Measurements from ENCODE around the gene SNX5. TPM values are rescaled to one million over a fixed set of nuclear protein-coding genes. Genes with fewer than 3 reads are reported as not detected.

SNX5 gene
- total RNA-seq, 4 donors from 2014 or later: 79.8 to 128 (median 100) TPM

DNA sequence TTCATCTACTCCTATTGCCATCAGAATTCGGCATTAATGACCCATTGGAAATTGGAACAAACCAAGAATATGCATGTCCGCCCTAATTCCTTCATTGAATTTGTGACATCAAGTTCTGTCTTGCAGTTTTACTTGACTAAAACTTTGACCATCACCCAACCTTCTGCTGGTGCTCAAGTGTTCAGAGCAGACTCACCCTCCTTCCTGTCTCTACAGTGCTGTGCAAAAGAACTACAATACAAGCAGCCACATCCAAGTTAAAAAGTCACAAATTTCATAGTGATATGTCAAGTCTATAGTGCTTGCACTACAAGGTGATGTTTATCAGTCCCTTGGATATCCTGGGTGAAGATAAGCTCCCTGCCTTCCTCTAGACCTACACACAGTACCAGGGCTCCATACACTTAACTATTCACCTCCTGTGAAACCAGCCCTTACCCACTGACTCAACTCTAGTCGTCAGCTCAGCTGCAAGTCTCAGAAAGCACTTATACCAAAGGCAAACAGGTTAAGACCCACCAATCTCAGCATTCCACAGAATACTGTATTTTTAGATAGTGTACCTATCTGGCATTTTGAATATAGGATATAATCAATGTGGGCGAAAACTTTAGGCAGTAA is 23.6 kb downstream of the SNX5 start:
- H3K27me3 ChIP-seq: no peaks in the 10 kb centered on the region
- DNase-seq (ENCODE audit: low spot score in 2 of 2): no peak
- H3K4me1 ChIP-seq: no peaks in the 10 kb centered on the region
- WGBS, 2 donors: 92 to 94% methylated on average over 4 of the region's 4 CpGs
- TF ChIP-seq, protein P1, sequence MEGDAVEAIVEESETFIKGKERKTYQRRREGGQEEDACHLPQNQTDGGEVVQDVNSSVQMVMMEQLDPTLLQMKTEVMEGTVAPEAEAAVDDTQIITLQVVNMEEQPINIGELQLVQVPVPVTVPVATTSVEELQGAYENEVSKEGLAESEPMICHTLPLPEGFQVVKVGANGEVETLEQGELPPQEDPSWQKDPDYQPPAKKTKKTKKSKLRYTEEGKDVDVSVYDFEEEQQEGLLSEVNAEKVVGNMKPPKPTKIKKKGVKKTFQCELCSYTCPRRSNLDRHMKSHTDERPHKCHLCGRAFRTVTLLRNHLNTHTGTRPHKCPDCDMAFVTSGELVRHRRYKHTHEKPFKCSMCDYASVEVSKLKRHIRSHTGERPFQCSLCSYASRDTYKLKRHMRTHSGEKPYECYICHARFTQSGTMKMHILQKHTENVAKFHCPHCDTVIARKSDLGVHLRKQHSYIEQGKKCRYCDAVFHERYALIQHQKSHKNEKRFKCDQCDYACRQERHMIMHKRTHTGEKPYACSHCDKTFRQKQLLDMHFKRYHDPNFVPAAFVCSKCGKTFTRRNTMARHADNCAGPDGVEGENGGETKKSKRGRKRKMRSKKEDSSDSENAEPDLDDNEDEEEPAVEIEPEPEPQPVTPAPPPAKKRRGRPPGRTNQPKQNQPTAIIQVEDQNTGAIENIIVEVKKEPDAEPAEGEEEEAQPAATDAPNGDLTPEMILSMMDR (IDR thresholded peaks at IDR 0.05): no peak
- no peaks in the 10 kb centered on the region for H3K9me3 ChIP-seq
- no peak overlapping the region for H3K27ac ChIP-seq
- H3K4me3 ChIP-seq: no peak overlapping the region
- H3K36me3 ChIP-seq: peaks cover 1 to 99% (median 30%) of the 10 kb centered on the region in 3 donors

DNA sequence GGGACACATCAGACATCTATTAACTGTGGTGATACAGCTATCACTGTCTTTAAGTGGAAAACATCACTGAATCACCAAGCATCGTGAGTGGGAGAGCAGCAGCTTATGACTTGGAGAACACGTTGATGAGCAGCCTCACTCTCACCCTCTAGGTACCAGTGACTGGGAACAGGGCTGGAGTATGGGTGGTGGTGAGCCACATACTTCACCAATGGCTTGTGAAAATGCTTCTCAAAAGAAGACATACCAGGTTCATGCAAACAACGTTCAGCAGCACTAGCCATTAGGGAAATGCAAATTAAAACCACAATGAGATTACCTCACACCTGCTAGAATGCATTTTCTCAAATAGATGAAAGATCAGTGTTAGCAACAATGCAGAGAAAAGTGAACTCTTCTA is 25.3 kb downstream of the SNX5 start:
- H3K36me3 ChIP-seq: peaks cover 0 to 85% (median 19%) of the 10 kb centered on the region in 3 donors
- H3K9me3 ChIP-seq: no peaks in the 10 kb centered on the region
- TF ChIP-seq, protein P1 (IDR thresholded peaks at IDR 0.05): no peak
- TF ChIP-seq POLR2A (IDR thresholded peaks at IDR 0.05) (no peak), EP300 (IDR thresholded peaks at IDR 0.05) (no peak)
- H3K27me3 ChIP-seq: no peaks in the 10 kb centered on the region
- DNase-seq (ENCODE audit: low spot score in 2 of 2): no peak
- WGBS, 2 donors: 53% methylated on average over 3 of the region's 3 CpGs
- no peak overlapping the region for H3K27ac ChIP-seq
- no peak overlapping the region for H3K4me3 ChIP-seq
- H3K4me1 ChIP-seq: peaks cover 0 to 16% (median 8%) of the 10 kb centered on the region in 4 donors

DNA sequence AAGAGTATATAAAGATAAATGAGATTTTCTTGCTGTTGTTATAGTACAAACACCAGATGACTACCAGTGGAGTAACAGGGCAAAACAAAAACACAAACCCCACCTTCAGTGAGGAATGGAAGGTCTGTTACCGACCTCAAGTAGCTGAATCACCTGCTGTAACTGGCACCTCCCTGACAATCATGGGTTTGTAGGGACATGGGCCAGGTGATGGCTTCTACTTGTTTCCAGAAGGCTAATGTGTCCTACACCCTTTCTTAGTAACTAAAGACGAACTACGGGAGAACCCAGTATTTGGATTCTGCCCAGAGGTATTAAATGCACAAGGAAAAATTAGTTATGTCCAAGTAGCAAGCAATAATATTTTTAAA is 26.8 kb downstream of the SNX5 start:
- peaks cover 0 to 31% (median 14%) of the 10 kb centered on the region in 4 donors for H3K4me1 ChIP-seq
- H3K27me3 ChIP-seq: no peaks in the 10 kb centered on the region
- no peaks in the 10 kb centered on the region for H3K9me3 ChIP-seq
- H3K27ac ChIP-seq: no peak overlapping the region
- TF ChIP-seq EP300 (IDR thresholded peaks at IDR 0.05) (no peak), POLR2A (IDR thresholded peaks at IDR 0.05) (no peak)
- TF ChIP-seq, protein P1 (IDR thresholded peaks at IDR 0.05): no peak
- no peak for DNase-seq (ENCODE audit: low spot score in 2 of 2)
- peaks cover 0 to 70% (median 13%) of the 10 kb centered on the region in 3 donors for H3K36me3 ChIP-seq
- 75 to 86% methylated on average over 3 of the region's 3 CpGs for WGBS, 2 donors
- H3K4me3 ChIP-seq: no peak overlapping the region

DNA sequence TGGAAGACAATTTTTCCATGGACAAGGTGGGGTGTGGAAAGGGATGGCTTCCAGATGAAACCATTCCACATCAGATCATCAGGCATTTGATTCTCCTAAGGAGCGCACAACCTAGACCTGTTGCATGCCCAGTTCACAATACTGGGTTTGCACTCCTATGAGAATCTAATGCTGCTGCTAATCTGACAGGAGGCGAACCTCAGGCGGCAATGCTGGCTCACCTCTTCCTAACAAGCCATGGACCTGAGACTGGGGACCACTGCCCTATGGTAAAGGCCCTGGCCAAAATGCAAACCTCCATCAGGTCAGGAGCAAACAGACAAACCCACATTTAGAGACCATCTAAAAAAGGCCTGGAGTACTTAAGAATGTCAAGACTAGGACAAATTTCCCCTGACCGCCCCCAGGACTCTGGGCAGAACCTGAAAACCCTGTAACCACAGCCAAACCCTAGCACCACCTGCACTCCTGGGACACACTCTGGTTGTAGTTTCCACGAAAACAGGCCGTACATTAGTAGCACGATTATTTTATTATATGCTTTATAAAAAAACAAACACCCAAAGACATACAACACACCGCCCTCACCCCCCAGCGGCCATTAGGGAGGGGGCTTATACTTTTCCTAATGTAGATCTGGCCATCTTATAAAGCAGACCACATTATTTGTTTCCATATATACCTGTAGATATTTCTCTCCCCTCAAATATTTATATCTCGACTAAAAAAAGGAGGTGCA is 27.3 kb downstream of the SNX5 start:
- H3K9me3 ChIP-seq: no peaks in the 10 kb centered on the region
- H3K27ac ChIP-seq: no peak overlapping the region
- H3K27me3 ChIP-seq: no peaks in the 10 kb centered on the region
- H3K4me3 ChIP-seq: no peak overlapping the region
- no peak for DNase-seq (ENCODE audit: low spot score in 2 of 2)
- H3K4me1 ChIP-seq: peaks cover 0 to 37% (median 19%) of the 10 kb centered on the region in 4 donors
- TF ChIP-seq, protein P1 (IDR thresholded peaks at IDR 0.05): no peak
- TF ChIP-seq POLR2A (IDR thresholded peaks at IDR 0.05): no peak
- no peak for TF ChIP-seq EP300 (IDR thresholded peaks at IDR 0.05)
- 91 to 93% methylated on average over 10 of the region's 10 CpGs for WGBS, 2 donors
- H3K36me3 ChIP-seq: peaks cover 0 to 64% (median 12%) of the 10 kb centered on the region in 3 donors

DNA sequence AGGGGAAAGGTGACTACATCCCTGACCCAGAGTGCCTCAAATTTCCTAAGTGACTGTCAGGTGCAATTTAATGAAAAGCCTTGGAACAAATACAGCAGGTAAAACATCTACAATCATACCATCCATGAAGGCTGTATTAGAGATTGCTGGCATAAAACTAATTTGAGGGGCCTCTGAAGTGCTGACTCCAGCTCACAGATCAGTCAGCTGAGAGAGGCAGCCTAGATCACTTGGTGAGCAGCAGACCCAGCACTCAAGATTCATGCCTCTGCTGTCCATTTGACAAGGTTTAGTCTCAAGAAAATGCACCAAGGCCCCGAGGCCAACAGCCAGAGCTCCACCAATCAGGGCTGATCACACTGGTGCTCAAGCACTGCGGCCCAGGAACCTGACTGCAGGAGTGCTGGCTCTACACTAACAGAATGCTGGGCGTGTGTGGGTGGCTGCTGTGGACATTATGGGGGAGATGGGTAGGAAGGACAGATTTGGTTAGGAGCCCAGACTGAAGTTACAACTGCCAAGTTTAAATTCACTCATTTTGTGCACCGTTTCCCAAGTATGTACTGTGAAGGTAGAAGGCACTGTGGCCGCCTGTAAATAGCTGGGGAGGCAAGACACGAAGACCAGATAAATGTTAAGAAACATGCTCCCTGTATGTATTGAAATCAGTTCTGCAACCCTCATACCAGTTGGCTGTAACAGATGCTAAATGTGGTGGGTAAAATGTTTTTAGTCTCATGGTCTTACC is 28.2 kb downstream of the SNX5 start:
- WGBS, 2 donors: 48 to 54% methylated on average over 6 of the region's 6 CpGs
- Histone ChIP-seq H3K4me3 (no peak overlapping the region), H3K9me3 (no peaks in the 10 kb centered on the region), H3K27me3 (no peaks in the 10 kb centered on the region), H3K4me1 (peaks cover 0 to 45% (median 22%) of the 10 kb centered on the region in 4 donors), H3K36me3 (peaks cover 0 to 55% (median 12%) of the 10 kb centered on the region in 3 donors), H3K27ac (no peak overlapping the region)
- no peak for DNase-seq (ENCODE audit: low spot score in 2 of 2)
- TF ChIP-seq POLR2A (IDR thresholded peaks at IDR 0.05) (no peak), EP300 (IDR thresholded peaks at IDR 0.05) (no peak)
- TF ChIP-seq, protein P1 (IDR thresholded peaks at IDR 0.05): no peak

Data from tibial nerve (tissue), 4 donors.